ENCODE data around the gene PRICKLE1.
"Not testable (repeated sequence)": the region's sequence is repeated elsewhere in the genome, so short reads cannot be mapped to it uniquely, and the experiment has no call there.

Gene PRICKLE1

DNA sequence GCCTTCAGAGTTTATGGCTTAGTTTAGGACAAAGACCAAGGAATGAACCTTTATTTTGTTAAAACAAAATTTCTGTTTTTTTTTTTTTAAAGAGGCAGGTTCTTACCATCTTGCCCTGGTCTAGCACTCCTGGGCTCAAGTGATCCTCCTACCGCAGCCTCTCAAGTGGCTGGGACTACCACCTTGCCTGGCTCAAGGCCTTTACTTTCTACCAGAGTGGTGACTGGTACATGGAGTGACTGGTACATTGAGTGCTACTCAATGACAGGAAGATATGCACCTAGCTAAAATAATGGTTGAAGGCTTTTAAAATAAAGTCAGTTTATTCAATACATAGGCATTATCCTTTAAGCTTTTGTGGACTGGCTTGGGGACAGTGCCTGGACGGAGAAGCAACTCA, 32.6 kb downstream of the PRICKLE1 start:
- DNase-seq (ENCODE audit: low read depth in 2 of 2), result no peak

DNA sequence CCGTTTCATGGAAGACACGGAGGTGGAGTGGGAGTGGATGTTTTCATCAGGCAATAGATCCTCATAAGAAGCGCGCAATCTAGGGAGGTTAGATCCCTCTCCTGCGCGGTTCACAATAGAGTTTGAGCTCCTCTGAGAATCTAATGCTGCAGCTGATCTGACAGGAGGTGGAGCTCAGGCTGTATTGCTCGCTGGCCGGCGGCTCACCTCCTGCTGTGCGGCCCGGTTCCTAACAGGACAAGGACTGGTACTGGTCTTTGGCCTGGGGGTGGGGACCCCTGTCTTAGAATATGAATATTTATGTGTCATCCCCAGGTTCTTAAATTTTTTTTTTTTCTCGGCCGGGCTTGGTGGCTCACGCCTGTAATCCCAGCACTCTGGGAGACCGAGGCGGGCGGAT, 36.7 kb downstream of the PRICKLE1 start:
- no peak for DNase-seq (ENCODE audit: low read depth in 2 of 2)

DNA sequence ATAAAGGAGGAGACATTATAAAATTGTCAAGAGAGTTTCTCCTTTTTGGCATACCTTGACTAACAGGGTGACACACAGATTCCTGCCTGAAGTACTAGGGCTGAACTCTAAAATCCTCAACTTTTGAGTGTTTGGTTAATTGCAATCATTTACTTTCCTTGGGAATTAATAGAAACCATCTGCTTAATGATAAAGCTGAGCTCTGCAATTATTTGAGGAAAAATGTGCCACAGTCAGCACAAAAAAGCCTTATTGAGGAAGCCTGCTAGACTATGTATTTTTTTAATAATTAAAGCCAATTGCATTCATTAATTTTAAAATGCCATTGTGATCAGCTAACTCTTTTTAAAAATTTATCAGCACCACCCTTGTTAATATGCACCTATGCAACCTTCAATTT, 38.7 kb downstream of the PRICKLE1 start:
- DNase-seq (ENCODE audit: low read depth in 2 of 2), result no peak

DNA sequence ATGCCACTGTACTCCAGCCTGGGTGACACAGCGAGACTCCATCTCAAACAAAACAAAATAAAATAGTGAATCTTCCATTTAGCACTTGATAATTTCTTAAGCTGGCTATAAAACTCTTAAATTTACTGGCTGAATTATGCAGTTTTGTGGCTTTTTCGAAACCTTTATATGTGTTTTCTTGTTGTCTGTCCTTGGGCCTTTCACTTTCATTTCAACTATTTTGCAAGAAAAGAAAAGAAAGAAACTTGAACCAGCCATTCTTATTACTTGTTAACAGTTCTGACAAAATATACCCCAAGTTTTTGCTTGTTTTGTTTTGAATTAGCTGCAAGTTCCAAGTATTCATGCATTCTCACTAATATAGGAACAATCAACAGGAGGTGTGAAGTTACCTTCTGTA, 42.8 kb downstream of the PRICKLE1 start:
- no peak for DNase-seq (ENCODE audit: low read depth in 2 of 2)

DNA sequence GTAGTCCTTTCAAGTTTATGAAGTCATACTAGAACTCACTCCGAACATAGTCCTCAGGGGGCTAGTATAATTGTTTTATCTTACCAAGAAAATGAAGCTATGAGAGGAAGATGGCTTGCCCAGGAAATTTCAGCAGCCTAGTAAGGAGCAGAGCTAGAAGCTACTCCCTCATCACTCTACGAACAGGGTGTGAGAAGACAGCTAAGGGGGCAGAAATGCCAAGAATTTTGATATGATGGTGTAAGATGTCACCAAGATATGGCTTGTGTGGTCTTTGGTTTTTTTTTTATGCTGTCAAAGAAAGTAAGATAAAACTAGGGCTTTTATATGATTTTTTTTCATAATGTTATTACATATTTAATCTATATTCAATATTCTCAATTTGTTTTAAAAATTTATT, 47.6 kb downstream of the PRICKLE1 start:
- no peak for DNase-seq (ENCODE audit: low read depth in 2 of 2)

DNA sequence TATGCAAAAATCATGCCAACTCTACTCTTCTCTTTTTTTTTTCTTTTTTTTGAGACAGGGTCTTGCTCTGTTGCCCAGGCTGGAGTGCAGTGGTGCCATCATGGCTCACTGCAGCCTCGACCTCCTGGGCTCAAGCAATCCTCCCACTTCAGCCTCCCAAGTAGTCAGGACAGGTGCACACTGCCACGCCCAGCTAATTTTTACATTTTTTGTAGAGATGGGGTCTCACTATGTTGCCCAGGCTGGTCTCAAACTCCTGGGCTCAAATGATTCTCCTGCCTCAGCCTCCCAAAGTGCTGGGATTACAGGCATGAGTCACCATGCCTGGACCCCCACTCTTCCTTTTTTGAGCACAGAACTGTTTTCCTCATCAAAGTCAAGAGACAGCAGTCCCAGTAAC, 48.2 kb downstream of the PRICKLE1 start:
- DNase-seq (ENCODE audit: low read depth in 2 of 2), result not testable (repeated sequence)

DNA sequence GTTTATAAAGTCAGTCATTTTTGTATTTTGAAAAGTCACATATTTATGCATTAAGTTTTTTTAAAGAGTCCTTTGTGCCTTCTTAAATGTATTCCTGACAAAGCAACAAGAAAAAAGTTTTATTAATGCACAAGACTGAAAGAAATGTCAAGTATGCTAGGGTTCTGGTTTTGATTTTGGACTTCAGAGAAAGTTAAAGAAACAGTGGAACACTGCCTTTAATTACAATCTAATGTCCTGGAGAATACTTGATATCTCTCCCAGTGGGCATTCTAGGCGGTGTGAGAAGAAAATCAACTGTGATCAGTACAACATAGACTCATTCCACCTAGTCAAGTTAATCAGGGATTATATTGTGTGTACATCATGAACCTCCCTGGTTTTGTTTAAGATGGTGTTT, 49.9 kb downstream of the PRICKLE1 start:
- no peak for DNase-seq (ENCODE audit: low read depth in 2 of 2)

DNA sequence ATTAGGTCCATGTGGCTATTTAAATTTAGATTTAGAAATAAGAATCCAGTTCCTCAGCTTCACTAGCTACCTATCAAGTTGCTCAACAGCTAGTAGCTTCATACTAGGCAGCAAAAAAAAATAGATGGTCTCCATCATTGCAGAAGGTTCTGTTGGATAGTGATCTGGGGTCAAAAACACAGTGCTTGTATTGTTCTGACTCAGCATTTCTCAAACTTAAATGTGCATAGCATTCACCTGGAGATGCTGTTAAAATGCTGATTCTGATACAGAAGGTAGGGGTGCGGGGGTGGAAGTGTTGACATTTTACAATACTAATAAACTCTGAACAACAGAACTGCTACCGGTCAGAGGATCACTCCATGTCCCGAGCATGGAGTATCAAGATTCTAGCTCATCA, 51.3 kb downstream of the PRICKLE1 start:
- DNase-seq (ENCODE audit: low read depth in 2 of 2), result no peak

DNA sequence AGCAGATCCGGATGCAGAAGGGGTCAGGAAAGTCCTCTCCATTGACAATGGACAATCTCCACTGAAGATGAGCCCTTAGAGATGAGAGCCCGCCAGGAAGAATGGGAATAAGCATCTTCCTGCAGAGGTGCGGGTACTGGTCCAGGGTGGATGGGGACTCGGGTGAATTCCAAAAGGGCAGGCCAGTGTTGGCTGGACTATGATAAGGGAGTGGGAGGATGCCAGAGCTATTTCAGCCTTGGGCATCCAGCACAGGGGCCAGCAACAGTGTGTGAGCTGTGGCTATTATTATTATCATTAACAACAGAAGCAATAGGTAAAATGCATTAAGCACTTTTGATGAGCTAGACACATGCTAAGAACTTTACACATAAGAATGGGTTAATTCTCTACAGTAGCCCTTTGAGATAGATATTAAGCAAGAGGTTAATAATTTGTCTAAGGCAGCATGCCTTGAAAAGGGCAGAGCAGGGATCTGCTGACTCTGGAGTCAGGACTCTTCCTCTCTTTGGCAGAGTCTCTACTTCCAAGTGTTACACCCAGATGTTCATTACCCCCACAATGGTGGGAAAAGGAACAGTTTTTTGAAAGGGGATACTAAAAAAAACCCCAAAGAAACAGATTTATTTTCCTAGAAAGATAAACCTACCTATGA, 55.2 kb downstream of the PRICKLE1 start:
- DNase-seq (ENCODE audit: low read depth in 2 of 2), result no peak

DNA sequence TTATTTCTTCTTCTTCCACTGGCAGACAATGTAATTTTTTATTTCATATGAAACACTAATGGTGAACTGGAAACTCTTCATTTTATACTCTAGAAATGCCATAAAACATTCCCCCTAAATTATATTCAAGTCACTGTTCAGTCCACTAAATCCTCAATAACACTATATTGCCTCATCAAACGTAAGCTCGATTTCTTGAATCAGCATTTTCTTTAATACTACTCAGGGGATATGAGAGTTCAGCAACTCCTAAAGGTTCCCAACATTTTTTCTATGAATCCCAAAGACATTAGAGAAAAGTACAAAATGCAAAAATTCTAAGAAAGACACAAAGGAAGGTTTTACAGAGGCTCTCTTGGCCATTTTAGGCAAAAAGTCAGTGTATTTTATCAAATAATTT, 59.3 kb downstream of the PRICKLE1 start:
- no peak for DNase-seq (ENCODE audit: low read depth in 2 of 2)

DNA sequence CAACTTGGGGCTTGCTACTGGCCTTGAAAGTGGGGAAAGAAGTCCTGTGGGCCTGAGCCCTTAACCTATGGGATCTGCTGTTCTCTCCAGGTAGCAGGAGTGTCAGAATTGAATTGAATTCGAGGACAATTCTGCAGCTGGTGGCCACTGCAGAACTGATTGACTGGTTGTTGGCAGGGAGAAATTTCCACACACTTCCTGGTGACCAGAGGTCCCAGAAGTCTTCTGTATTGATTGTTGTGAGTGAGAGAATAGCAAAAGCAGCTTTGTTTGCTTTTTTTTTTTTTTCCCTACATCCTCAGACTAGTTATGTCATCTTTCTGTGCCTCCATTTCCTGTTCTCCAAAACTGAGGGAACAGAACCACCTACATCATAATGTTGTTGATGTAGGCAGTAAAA, 64.1 kb downstream of the PRICKLE1 start:
- DNase-seq (ENCODE audit: low read depth in 2 of 2), result no peak

DNA sequence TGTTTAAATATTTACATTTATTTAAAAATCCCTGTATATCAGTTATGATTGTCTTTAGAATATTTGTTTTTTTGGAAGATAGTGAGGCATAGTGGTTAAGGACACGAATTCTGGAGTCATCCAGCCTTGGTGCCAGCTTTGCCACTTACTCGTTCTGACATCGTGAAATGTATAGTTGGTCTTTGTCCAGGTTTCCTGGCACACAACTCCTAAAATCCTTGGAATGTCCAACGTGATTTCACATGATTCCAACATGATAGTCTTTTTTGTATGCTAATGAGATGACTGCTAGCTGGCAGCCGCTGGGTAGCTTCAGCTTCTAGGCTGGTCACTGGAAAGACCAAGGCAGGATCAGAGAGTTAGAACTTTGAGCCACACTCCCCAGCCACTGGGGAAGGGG, 64.8 kb downstream of the PRICKLE1 start:
- DNase-seq (ENCODE audit: low read depth in 2 of 2), result no peak

DNA sequence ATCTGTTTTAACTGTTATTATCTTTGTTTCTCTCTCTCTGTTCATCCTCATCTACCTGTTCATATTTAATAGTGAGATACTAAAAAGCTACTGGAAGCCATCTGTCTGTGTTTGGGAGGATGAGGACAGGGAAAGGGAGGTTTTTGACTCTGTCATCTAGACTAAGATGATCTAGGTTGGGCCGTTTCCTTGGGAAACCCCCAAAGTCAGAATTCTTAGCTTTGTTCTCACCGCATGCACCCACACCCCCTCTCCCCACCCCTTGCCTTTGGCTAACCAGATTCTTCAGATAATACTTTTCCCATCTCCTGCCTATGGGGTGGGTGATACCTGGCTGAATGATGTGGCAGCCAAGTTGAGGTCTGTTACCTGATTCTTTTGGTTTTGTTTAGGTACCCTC, 73.0 kb downstream of the PRICKLE1 start:
- no peak for DNase-seq (ENCODE audit: low read depth in 2 of 2)

DNA sequence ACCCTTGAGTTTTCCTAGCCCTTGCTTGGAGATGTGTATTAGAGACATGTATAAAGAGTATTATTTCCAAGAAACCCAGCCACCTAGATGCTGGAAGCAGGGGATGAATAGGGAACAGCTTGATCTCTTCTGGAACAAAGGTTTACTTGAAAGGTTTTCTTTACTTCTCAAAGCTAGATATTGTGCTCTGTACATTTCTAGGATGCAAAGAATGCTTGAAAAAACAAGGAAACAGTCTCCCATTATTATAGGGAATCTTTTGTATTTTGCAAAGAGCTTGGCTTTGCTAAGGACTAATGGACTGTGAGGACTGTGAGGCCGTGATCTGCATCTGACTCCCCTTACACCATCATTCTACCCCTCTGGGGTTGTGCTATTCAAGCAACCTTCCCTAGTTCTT, 77.9 kb downstream of the PRICKLE1 start:
- DNase-seq (ENCODE audit: low read depth in 2 of 2), result no peak

DNA sequence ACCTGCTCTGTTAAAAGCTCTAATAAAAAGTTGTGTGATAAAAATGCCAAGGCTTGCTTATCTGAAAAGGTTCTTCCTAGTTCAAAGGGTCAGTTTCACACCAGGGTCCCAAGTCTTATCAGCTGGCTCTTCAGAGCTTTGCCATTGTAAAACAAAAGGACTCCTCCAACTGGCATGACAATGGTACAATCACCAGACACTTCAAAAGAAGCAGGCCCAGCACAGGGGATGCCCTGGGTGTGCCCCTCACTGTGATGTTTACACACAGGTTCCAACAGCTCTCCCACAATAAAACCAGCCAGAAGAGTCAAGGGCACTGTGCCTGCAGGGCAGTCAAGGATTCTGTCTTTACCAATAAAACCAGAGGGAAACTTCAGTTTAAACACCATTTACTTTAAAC, 78.7 kb downstream of the PRICKLE1 start:
- DNase-seq (ENCODE audit: low read depth in 2 of 2), result no peak

DNA sequence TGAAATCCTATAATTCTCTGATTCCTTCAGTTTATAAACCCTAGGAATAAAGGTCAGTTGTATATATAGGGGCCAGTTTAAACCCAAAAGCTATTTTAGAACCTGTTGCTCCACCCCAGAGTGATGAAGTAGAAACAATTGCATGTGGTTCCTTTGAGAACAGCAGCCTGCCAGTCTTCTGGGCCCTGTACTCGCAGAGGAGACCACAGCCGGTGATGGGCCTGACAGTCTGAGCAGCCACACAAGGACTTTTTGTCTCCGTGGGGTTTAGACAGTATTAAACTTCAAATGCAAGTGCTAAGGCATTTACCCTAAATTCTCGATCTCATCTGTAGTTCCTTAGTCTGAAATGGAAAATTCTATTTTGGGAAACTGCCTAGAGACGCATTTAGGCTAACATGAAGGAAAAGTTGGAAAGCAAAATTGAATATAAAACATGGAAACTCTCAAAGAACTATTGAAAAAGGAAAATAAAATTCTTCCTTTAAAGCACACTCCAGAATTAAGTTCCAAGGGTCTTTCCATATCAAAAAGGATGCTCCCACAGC, 80.6 kb downstream of the PRICKLE1 start:
- DNase-seq (ENCODE audit: low read depth in 2 of 2), result no peak

DNA sequence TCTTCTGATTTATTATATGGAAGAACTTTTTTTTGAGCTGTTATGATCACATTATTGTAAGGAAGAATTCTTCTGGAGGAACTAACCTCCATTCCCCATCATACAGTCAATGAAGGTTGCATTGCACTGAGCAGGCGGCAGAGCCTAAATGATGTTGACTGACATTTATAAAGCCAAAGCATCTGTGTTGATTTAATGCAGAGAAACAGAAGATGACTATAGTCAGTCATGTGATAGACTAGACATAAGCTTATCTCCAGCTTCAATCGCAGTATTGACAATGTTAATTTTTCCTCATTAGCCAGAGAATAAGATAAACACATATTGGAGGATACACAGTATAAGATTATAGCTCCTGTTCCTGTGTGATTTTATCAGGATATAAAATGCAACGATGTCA, 82.0 kb downstream of the PRICKLE1 start:
- no peak for DNase-seq (ENCODE audit: low read depth in 2 of 2)

DNA sequence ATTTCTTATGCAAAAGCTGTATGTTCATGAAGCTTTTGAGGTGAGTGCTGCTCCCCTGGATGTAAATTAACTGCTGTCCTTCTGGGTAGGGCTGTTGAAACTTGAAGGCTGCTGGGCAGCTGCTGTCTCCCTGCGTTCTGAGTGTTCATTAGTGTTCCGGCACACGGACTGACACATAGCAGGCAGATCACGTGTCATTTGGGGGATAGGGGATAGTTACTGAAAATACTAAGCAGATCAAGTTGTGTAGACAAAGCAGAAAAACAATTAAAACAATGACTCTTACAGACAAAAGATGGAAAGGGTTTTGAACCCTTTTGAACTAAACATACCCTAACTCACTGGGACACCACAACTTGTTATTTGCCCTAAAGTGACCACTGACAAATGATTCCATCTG, 82.5 kb downstream of the PRICKLE1 start:
- DNase-seq (ENCODE audit: low read depth in 2 of 2), result no peak

DNA sequence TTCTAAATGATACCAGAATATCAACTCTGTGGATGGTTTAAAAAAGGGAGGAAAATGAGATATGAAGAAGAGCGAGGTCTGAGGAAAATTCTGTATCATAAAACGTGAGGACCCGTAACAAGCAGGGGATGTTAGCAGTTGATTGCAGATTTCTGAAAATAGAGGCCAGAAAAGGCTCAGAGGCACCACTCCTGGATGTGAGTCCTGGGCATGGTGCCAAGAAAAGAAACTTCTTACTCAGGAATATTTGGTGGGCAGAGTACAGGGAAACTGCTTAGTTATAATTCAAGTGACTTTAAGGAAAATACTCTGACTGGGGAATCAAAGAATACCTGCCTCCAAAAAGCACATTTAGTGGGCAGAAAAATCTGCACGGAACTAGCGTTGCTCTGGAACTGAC, 85.5 kb downstream of the PRICKLE1 start:
- DNase-seq (ENCODE audit: low read depth in 2 of 2), result no peak

DNA sequence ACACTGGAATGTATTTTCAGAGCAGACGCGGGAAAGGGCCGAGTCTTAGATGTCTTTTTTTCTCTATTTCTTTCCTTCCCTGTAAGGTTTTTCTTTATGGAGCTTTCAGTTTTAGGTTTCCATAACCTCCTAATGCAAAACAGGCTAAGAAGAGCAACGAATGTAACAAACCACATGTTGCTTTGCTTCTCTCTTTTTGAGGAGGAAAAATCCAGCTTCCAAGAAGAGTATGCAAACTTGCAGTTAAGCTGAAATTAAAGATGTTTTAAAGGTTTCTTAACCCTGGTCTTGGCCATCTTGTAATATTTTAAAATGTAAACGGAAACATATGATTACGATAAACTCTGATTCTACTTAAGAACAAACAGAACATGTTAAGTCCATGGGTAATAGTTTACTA, 86.9 kb downstream of the PRICKLE1 start:
- no peak for DNase-seq (ENCODE audit: low read depth in 2 of 2)

DNA sequence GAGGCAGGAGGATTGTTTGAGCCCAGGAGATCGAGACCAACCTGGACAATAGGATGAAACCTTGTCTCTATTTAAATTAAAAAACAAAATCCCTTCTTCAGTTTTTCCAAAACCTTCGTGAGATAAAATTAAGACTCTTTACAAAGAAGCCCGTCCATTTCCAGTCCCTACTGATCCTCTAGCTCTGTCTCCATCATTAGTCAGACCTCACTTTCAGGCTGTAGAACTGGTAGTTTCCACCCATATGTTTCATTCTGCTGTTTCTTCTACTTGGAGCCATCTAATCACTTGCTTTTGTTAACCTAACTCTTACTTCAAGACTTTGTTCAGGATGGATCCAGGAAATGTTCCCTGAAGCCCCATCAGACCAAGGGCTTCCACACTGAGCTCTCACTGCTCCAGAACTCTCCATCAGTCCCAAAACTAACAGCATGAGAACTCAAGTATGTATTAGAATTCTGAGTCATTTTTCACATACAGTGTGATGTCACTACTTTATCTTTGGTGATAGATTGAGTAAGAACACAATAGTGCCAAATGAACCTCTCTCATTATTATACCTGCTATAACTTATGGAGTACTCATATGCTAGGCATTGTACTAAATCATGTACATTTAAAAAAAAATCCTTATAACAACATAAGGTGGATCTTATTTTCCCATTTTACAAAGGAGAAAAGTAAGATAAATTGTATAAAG, 90.8 kb downstream of the PRICKLE1 start:
- no peak for DNase-seq (ENCODE audit: low read depth in 2 of 2)

DNA sequence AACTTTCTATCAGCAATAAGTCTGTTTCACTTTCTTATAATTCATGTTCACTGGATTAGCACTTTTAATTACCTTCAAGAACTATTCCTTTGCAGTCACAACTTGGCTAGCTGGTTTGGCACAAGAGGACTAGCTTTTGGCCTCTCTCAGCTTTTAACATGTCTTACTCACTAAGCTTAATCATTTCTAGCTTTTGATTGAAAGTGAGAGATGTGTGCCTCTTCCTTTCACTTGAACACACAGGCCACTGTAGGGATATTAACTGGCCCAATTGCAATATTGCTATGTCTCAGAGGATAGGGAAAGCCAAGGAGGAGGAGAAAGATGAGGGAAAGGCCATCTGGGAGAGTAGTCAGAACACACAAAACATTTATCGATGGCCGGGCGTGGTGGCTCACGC, 92.7 kb downstream of the PRICKLE1 start:
- DNase-seq (ENCODE audit: low read depth in 2 of 2), result no peak

DNA sequence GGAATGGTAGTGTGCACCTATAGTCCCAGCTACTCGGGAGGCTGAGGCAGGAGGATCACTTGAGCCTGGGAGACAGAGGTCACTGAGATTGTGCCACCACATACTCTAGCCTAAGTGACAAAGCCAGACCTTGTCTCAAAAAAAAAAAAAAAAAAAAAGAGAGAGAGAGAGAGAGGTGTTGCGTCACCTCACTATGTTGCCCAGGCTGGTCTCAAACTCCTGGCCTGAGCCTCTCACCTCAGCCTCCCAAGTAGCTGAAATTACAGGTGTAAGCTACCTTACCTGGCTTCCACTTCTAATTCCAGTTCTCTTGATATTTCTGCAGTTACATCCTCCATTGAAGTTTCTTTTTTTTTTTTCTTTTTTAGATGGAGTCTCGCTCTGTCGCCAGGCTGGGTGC, 94.3 kb downstream of the PRICKLE1 start:
- DNase-seq (ENCODE audit: low read depth in 2 of 2), result no peak

DNA sequence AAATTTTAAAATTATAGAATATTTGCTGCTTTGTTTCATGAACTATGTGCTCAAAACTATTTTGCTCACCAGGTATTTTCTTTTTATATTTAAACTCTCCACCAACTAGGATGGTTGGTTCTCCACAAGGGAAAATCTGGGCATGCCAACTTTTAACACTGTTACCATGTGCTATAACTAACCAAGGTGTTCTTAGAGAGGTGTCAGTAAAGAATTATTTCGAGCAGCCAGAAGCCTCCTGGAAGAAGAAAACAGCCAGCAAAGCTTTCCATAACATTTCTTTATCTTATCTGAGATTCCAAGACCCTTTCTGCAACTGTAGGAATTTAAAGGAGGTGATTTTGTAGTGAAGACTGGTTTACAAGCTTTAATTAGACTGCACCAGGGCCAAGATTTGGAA, 97.3 kb downstream of the PRICKLE1 start:
- DNase-seq (ENCODE audit: low read depth in 2 of 2), result no peak
